Loucy (cell line): Measurements from ENCODE around the gene GMPPB.
"Not testable (repeated sequence)": the region's sequence is repeated elsewhere in the genome, so short reads cannot be mapped to it uniquely, and the experiment has no call there.

Experiments used
- H2AFZ ChIP-seq: fragments of 200-600 bp; sonication (generic); 2 replicates; pipeline ENCODE4 v1.6.0; 2016; ENCODE audit warnings: antibody characterized with exemption, mild to moderate bottlenecking, low read length, moderate library complexity
- H3F3A ChIP-seq: fragments of 200-600 bp; 2 replicates; pipeline ENCODE4 v1.6.0; 2016; ENCODE audit warnings: antibody characterized with exemption, low read depth, mild to moderate bottlenecking
- H3K27me3 ChIP-seq: fragments of 200-600 bp; sonication (generic); 2 replicates; pipeline ENCODE4 v1.6.1; 2014; ENCODE audit warnings: low read length, mild to moderate bottlenecking; ENCODE audit not compliant: insufficient read depth, poor library complexity, severe bottlenecking
- H3K36me3 ChIP-seq: fragments of 200-600 bp; sonication (generic); 2 replicates; pipeline ENCODE4 v1.6.1; 2016; ENCODE audit warnings: low read length; ENCODE audit not compliant: insufficient read depth
- H3K4me1 ChIP-seq: fragments of 200-600 bp; sonication (generic); 2 replicates; pipeline ENCODE4 v1.5.1; 2014; ENCODE audit warnings: low read length, mild to moderate bottlenecking; ENCODE audit not compliant: insufficient read depth, poor library complexity, severe bottlenecking
- H3K4me2 ChIP-seq: fragments of 200-600 bp; sonication (generic); 2 replicates; pipeline ENCODE4 v1.6.0; 2014; ENCODE audit warnings: antibody characterized with exemption, low read length, low read depth, mild to moderate bottlenecking; ENCODE audit not compliant: poor library complexity, severe bottlenecking
- H3K4me3 ChIP-seq: fragments of 200-600 bp; sonication (generic); 2 replicates; pipeline ENCODE4 v1.5.1; 2014; ENCODE audit warnings: low read length, mild to moderate bottlenecking, mixed read lengths; ENCODE audit not compliant: poor library complexity, severe bottlenecking
- H3K79me2 ChIP-seq: fragments of 200-600 bp; sonication (generic); 2 replicates; pipeline ENCODE4 v1.6.1; 2014; ENCODE audit warnings: low read length; ENCODE audit not compliant: insufficient read depth
- H3K9ac ChIP-seq: fragments of 200-600 bp; sonication (generic); 2 replicates; pipeline ENCODE4 v1.6.0; 2014; ENCODE audit warnings: mild to moderate bottlenecking, low read depth, low read length, moderate library complexity; ENCODE audit not compliant: poor library complexity, severe bottlenecking
- H3K9me2 ChIP-seq: fragments of 200-600 bp; sonication (generic); replicated peaks from 2 replicates; pipeline ENCODE4 v1.6.1; 2016; ENCODE audit warnings: low read depth, low read length, mixed read lengths
- H3K9me3 ChIP-seq: fragments of 200-600 bp; sonication (generic); 2 replicates; pipeline ENCODE4 v1.6.1; 2014; ENCODE audit warnings: mild to moderate bottlenecking, antibody characterized with exemption, low read length, low read depth; ENCODE audit not compliant: insufficient read depth
- H4K20me1 ChIP-seq: fragments of 200-600 bp; sonication (generic); 2 replicates; pipeline ENCODE4 v1.6.0; 2014; ENCODE audit warnings: antibody characterized with exemption, low read length, mild to moderate bottlenecking; ENCODE audit not compliant: insufficient read depth, poor library complexity, severe bottlenecking
- EZH2phosphoT487 ChIP-seq: fragments of 200-600 bp; IDR thresholded peaks from 2 replicates; pipeline ENCODE4 v1.6.1; 2018; ENCODE audit warnings: antibody characterized with exemption, mild to moderate bottlenecking, moderate library complexity, borderline replicate concordance
- TF ChIP-seq, protein P1 (sequence below): fragments of 200-600 bp; sonication (generic); conservative IDR thresholded peaks from 2 replicates; pipeline ENCODE4 v1.5.1; 2014; ENCODE audit warnings: mild to moderate bottlenecking, antibody characterized with exemption, low read length

Gene GMPPB

DNA sequence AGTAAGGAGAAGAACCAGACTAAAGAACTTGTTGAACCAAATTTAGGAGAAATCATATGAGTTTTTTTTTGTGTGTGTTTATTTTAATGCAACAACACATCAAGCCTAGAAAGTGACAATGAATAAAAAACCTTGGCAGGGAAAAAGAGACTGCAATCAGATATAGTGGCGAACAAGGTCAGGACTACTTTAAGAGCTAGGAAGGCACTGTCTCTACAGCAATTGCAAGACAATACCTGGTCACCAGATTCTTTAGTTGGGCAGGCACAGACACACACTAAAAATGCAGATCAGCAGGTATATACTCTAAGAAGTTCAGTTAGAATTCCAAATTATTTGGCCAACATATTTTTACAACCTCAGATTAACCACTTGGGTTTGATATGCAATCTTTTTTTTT is 30.8 kb upstream of the GMPPB start:
- peaks cover 7% of the 10 kb centered on the region for H3K4me1 ChIP-seq
- no peak overlapping the region for H2AFZ ChIP-seq
- H3K9me2 ChIP-seq = no peaks in the 10 kb centered on the region
- no peaks in the 10 kb centered on the region for H3K9me3 ChIP-seq
- no peak for TF ChIP-seq EZH2phosphoT487
- TF ChIP-seq, protein P1, sequence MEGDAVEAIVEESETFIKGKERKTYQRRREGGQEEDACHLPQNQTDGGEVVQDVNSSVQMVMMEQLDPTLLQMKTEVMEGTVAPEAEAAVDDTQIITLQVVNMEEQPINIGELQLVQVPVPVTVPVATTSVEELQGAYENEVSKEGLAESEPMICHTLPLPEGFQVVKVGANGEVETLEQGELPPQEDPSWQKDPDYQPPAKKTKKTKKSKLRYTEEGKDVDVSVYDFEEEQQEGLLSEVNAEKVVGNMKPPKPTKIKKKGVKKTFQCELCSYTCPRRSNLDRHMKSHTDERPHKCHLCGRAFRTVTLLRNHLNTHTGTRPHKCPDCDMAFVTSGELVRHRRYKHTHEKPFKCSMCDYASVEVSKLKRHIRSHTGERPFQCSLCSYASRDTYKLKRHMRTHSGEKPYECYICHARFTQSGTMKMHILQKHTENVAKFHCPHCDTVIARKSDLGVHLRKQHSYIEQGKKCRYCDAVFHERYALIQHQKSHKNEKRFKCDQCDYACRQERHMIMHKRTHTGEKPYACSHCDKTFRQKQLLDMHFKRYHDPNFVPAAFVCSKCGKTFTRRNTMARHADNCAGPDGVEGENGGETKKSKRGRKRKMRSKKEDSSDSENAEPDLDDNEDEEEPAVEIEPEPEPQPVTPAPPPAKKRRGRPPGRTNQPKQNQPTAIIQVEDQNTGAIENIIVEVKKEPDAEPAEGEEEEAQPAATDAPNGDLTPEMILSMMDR = no peak
- H3K27me3 ChIP-seq = no peaks in the 10 kb centered on the region
- H3K4me2 ChIP-seq = no peak overlapping the region
- H3K4me3 ChIP-seq = no peak overlapping the region
- peaks cover 63% of the 10 kb centered on the region for H3K79me2 ChIP-seq
- H3F3A ChIP-seq = no peaks in the 10 kb centered on the region
- peaks cover 3% of the 10 kb centered on the region; the same call in 1 of the 2 replicates for H3K36me3 ChIP-seq
- peaks cover 15% of the 10 kb centered on the region for H4K20me1 ChIP-seq
- H3K9ac ChIP-seq = no peak overlapping the region

DNA sequence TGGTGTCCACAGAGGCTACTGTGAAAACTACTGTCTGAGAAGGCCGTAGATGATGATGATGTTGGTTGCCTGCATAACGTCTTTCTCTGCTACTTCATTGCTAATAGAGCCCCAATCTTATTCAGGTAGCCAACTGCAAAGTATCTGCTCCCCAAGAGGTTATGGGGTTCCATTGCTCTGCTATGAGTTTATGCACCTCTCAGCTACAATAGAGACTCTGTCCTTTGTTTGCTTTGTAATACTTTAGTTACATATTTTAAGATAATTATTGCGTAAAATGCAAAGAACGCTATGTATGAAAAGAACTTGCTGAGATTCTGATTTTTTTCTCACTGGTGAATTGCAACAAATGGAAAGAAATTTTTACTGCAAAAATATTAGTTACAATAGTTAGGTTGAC is 27.8 kb upstream of the GMPPB start:
- no peaks in the 10 kb centered on the region for H3K27me3 ChIP-seq
- H4K20me1 ChIP-seq = peaks cover 10% of the 10 kb centered on the region
- H2AFZ ChIP-seq = no peak overlapping the region
- H3K9me3 ChIP-seq = no peaks in the 10 kb centered on the region
- TF ChIP-seq EZH2phosphoT487 = no peak
- TF ChIP-seq, protein P1 = no peak
- no peak overlapping the region for H3K4me3 ChIP-seq
- H3K9me2 ChIP-seq = no peaks in the 10 kb centered on the region
- H3K9ac ChIP-seq = no peak overlapping the region
- H3K36me3 ChIP-seq = peaks cover 15% of the 10 kb centered on the region; the same call in 1 of the 2 replicates
- no peaks in the 10 kb centered on the region for H3F3A ChIP-seq
- peaks cover 40% of the 10 kb centered on the region for H3K79me2 ChIP-seq
- H3K4me1 ChIP-seq = no peaks in the 10 kb centered on the region
- no peak overlapping the region for H3K4me2 ChIP-seq

DNA sequence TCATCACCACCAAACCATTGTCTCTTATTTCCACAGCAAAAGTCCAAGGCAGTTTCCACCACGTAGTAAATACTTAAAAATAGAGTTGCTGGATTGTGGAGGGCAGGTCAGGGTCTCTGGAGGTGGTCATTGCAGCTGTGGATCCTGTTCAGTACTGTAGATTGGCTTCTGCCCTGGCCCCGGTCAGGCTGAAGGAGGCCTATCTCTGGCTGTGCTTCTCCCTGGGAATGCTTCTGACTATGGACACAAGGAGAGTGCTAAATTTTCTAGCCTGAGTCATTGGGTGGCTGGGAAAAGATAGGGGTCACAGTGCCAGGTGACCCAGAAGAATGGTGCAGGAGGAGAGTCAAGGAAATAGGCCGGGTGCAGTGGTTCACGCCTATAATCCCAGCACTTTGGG is 26.3 kb upstream of the GMPPB start:
- no peaks in the 10 kb centered on the region for H3F3A ChIP-seq
- H3K27me3 ChIP-seq = no peaks in the 10 kb centered on the region
- no peak overlapping the region for H3K9ac ChIP-seq
- no peak overlapping the region for H2AFZ ChIP-seq
- no peaks in the 10 kb centered on the region for H3K9me2 ChIP-seq
- no peaks in the 10 kb centered on the region for H3K9me3 ChIP-seq
- H3K36me3 ChIP-seq = peaks cover 21% of the 10 kb centered on the region; the same call in 1 of the 2 replicates
- H3K4me3 ChIP-seq = no peak overlapping the region
- no peaks in the 10 kb centered on the region for H4K20me1 ChIP-seq
- H3K4me1 ChIP-seq = no peaks in the 10 kb centered on the region
- no peak for TF ChIP-seq EZH2phosphoT487
- TF ChIP-seq, protein P1 = no peak
- no peak overlapping the region for H3K4me2 ChIP-seq
- peaks cover 25% of the 10 kb centered on the region for H3K79me2 ChIP-seq

DNA sequence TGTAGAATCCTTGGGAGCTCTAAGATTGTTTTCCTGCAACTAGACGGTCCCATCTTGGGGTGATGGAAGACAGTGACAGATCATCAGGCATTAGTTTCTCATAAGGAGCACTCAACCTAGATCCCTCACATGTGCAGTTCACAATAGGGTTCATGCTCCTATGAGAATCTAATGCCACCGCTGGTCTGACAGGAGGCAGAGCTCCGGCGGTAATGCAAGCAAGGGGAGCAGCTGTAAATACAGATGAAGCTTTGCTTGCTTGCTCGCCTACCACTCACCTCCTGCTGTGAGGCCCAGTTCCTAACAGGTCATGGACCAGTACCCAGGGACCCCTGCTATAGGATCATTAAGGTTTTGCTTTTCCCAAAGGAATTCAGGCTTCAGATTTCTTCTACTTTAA is 25.1 kb upstream of the GMPPB start:
- H3K9me3 ChIP-seq, H4K20me1 ChIP-seq, H2AFZ ChIP-seq, H3F3A ChIP-seq, H3K4me2 ChIP-seq, H3K27me3 ChIP-seq, H3K4me1 ChIP-seq, H3K9me2 ChIP-seq, H3K9ac ChIP-seq, H3K4me3 ChIP-seq: not testable (repeated sequence)
- H3K79me2 ChIP-seq = peaks cover 13% of the 10 kb centered on the region; the same call in 1 of the 2 replicates
- peaks cover 28% of the 10 kb centered on the region; the same call in 1 of the 2 replicates for H3K36me3 ChIP-seq
